AG09309 (cell line): ENCODE measurements around the gene COPS7A.

Experiments used
- DNase-seq: peaks from one replicate; pipeline ENCODE4 v3.0.0-alpha.2; 2010; ENCODE audit warnings: low read depth
- H3K4me3 ChIP-seq: 2 replicates; pipeline ENCODE4 v1.5.1; 2011; ENCODE audit warnings: mild to moderate bottlenecking, low read depth, low read length, moderate library complexity; ENCODE audit not compliant: control insufficient read depth
- CTCF ChIP-seq: IDR thresholded peaks from 2 replicates; pipeline ENCODE4 v1.5.1; 2011; ENCODE audit warnings: mild to moderate bottlenecking, low read depth, low read length, inconsistent platforms; ENCODE audit not compliant: insufficient read depth, control insufficient read depth; ENCODE audit errors: missing control alignments

Gene COPS7A

DNA sequence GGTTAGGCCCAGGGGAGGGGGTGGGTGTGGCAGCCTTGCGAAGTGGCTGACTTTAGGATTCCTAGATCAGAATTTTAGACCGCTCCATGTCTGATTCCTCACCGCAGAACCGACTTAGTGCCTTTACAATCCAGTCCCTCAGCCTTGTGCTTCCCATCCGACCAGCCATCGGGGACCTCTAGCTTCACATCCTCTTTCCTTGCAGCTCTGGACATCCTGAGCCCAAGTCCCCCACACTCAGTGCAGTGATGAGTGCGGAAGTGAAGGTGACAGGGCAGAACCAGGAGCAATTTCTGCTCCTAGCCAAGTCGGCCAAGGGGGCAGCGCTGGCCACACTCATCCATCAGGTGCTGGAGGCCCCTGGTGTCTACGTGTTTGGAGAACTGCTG is 557 bp downstream of the COPS7A start:
- peak overlapping the region; percentile 73 for H3K4me3 ChIP-seq
- TF ChIP-seq CTCF, result no peak
- DNase-seq, result no peak

GRCh38 chr12:6725350-6725749 is 1.5 kb downstream of the COPS7A start:
- H3K4me3 ChIP-seq, result no peak overlapping the region
- DNase-seq, result no peak
- TF ChIP-seq CTCF, result no peak

GRCh38 chr12:6729186-6729585 is 5.3 kb downstream of the COPS7A start:
- DNase-seq, result no peak
- no peak for TF ChIP-seq CTCF
- H3K4me3 ChIP-seq, result no peak overlapping the region

- no peak overlapping the region for H3K4me3 ChIP-seq
- DNase-seq, result no peak
- TF ChIP-seq CTCF, result no peak
Measured at GRCh38 chr12:6730169-6730568, 6.3 kb downstream of the COPS7A start.

DNA sequence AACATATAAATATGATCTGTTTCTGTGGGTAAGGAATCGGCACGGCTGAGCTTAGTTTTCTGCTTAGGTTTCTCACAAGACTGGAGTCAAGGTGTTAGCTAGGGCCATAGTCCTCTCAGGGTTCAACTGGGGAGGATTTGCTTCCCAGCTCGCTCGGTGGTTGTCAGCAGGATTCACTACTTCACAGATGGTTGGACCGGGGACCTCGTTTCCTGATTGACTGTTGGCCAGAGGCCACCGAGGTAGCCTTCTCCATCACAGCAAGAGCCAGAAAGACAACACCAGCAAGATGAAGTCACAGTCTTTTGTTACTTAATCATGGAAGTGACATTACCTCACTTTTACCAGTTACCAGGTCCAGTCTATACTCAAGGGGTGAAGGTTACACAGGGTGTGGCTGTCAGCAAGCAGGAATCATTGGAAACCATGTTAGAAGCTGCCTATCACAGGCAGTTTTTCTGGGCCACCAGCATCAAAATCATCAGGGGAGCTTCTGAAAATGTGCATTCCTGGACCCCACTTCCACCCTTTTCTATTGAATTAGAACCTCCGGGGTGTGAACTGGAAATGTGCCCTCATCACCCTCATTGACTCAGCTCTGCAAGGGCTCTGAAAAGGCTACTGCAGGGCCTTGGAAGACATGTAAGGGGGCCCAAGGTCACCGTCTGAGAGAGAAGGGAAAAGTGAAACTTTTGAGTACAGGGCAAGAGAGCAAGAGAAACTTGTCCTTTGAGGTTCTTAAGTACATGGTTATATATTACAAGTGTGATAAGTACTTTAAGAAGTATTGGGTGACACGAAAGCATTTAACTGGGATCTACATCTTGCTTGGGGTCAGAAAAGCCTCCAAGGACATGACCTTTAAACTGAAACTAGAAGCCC is 10.9 kb downstream of the COPS7A start:
- no peak overlapping the region for H3K4me3 ChIP-seq
- no peak for TF ChIP-seq CTCF
- DNase-seq, result no peak

DNA sequence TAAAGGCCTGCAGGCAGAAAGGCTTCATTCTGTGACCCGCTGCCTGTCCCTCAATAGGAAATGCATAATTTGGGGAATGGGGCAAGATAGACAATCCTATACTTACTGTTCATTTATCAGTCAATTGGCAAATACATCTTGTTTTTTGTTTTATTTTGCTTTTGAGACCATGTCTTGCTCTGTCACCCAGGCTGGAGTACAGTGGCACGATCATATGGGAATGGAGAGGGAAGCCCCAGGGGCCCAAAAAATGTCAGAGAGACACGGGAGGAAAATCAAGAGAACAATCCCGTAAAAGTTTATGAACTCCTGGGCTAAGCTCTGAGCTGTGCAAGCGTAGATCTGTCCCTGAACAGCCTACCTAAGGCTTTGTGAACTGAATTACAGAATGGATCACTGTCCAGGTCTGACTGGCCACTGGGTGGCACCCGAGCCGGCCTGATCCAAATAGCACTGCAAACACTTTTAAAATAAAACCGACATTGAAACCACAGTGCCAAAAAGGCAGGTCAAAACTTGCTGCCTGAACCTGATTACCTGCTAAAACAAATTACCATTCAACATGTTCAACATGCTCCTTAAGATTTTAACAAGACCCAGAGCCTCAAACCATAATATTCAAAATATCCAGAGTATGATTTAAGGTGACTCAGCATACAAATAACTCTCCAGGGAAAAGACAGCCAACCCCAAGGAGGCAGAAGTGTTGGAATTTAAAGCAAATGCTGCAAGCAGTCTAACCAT is 11.8 kb downstream of the COPS7A start:
- DNase-seq, result no peak
- peak; percentile 78 for TF ChIP-seq CTCF
- no peak overlapping the region for H3K4me3 ChIP-seq
